ENCODE data around the gene LDAH.
"Not testable (repeated sequence)": the region's sequence is repeated elsewhere in the genome, so short reads cannot be mapped to it uniquely, and the experiment has no call there.

Gene LDAH

GRCh38 chr2:20723543-20723942, 99.4 kb downstream of the LDAH start:
- DNase-seq (ENCODE audit: low read depth, low spot score), result no peak

GRCh38 chr2:20722592-20723240, 100.2 kb downstream of the LDAH start:
- no peak for DNase-seq (ENCODE audit: low read depth, low spot score)

- no peak for DNase-seq (ENCODE audit: low read depth, low spot score)
Observed at GRCh38 chr2:20717641-20718040, 105.3 kb downstream of the LDAH start.

GRCh38 chr2:20716164-20716563, 106.7 kb downstream of the LDAH start:
- DNase-seq (ENCODE audit: low read depth, low spot score), result not testable (repeated sequence)

GRCh38 chr2:20714412-20714811, 108.5 kb downstream of the LDAH start:
- DNase-seq (ENCODE audit: low read depth, low spot score), result not testable (repeated sequence)

- not testable (repeated sequence) for DNase-seq (ENCODE audit: low read depth, low spot score)
Observed at GRCh38 chr2:20713585-20713984, 109.3 kb downstream of the LDAH start.

- DNase-seq (ENCODE audit: low read depth, low spot score), result not testable (repeated sequence)
Observed at GRCh38 chr2:20711641-20712040, 111.3 kb downstream of the LDAH start.

GRCh38 chr2:20707601-20708000, 115.3 kb downstream of the LDAH start:
- no peak for DNase-seq (ENCODE audit: low read depth, low spot score)

- no peak for DNase-seq (ENCODE audit: low read depth, low spot score)
Observed at GRCh38 chr2:20706786-20707185, 116.1 kb downstream of the LDAH start.

GRCh38 chr2:20706217-20706616, 116.7 kb downstream of the LDAH start:
- DNase-seq (ENCODE audit: low read depth, low spot score), result no peak

- DNase-seq (ENCODE audit: low read depth, low spot score), result no peak
Observed at GRCh38 chr2:20704886-20705285, 118.0 kb downstream of the LDAH start.

GRCh38 chr2:20702563-20702962, 120.3 kb downstream of the LDAH start:
- DNase-seq (ENCODE audit: low read depth, low spot score), result no peak

- no peak for DNase-seq (ENCODE audit: low read depth, low spot score)
Observed at GRCh38 chr2:20698916-20699613, 123.8 kb downstream of the LDAH start.

- no peak for DNase-seq (ENCODE audit: low read depth, low spot score)
Observed at GRCh38 chr2:20697322-20697934, 125.5 kb downstream of the LDAH start.

- no peak for DNase-seq (ENCODE audit: low read depth, low spot score)
Observed at GRCh38 chr2:20696366-20696765, 126.5 kb downstream of the LDAH start.

GRCh38 chr2:20693317-20693716, 129.6 kb downstream of the LDAH start:
- no peak for DNase-seq (ENCODE audit: low read depth, low spot score)

- no peak for DNase-seq (ENCODE audit: low read depth, low spot score)
Observed at GRCh38 chr2:20692081-20692480, 130.8 kb downstream of the LDAH start.

- no peak for DNase-seq (ENCODE audit: low read depth, low spot score)
Observed at GRCh38 chr2:20691076-20691734, 131.7 kb downstream of the LDAH start.

GRCh38 chr2:20689428-20690264, 133.3 kb downstream of the LDAH start:
- no peak for DNase-seq (ENCODE audit: low read depth, low spot score)

GRCh38 chr2:20687260-20687832, 135.6 kb downstream of the LDAH start:
- no peak for DNase-seq (ENCODE audit: low read depth, low spot score)

- no peak for DNase-seq (ENCODE audit: low read depth, low spot score)
Observed at GRCh38 chr2:20684581-20685063, 138.3 kb downstream of the LDAH start.

Measured in ELF-1 (cell line).